Vagina (tissue), 2 donors: ENCODE data around the gene UBR4.

ENCODE experiments used
- CTCF ChIP-seq, 3 experiments: fragments of 450-650 bp in 2 of 3; fragments of 200-600 bp in 1 of 3; sonication (generic) in 1 of 3; IDR thresholded peaks; one replicate each; pipeline ENCODE4 v1.5.1; 2017 to 2019; ENCODE audit warnings: antibody characterized with exemption in 3 of 3, mild to moderate bottlenecking in 2 of 3, moderate library complexity in 2 of 3
- POLR2A ChIP-seq, 2 donors: fragments of 450-650 bp; IDR thresholded peaks; one replicate each; pipeline ENCODE4 v1.6.1; 2017; ENCODE audit warnings: antibody characterized with exemption in 2 of 2, mild to moderate bottlenecking in 2 of 2, moderate library complexity in 2 of 2
- POLR2AphosphoS5 ChIP-seq, 2 donors: sonication (generic); formaldehyde crosslinking; IDR thresholded peaks; one replicate each; pipeline ENCODE4 v1.9.0; 2017; ENCODE audit warnings: antibody characterized with exemption in 2 of 2, mild to moderate bottlenecking in 2 of 2, low read depth in 1 of 2; ENCODE audit not compliant: insufficient read depth in 1 of 2

GRCh38 chr1:19219451-19219850, 9.4 kb upstream of the UBR4 start:
- TF ChIP-seq POLR2AphosphoS5 (IDR thresholded peaks at IDR 0.05; ENCODE audit: insufficient read depth in 1 of 2, low read depth in 1 of 2): no peak
- no peak for TF ChIP-seq CTCF (IDR thresholded peaks at IDR 0.05)
- TF ChIP-seq POLR2A (IDR thresholded peaks at IDR 0.05): no peak
